Measurements from ENCODE around the gene MPZL2. TPM values are rescaled to one million over a fixed set of nuclear protein-coding genes. Genes with fewer than 3 reads are reported as not detected.

MPZL2 gene
- total and polyA plus RNA-seq, 10 of the 15 experiments (the other 5 are each of a cell fraction or from before 2014, with no cell fraction given), result 0.81 to 4.8 (median 3.1) TPM

GRCh38 chr11:118211006-118211405 is 53.1 kb downstream of the MPZL2 start:
- H3K4me3 ChIP-seq, result no peak overlapping the region
- RAD21 ChIA-PET (ENCODE audit: unreplicated experiment), result interaction anchor here (0.7 to 1.5 kb wide), 5 partner anchors 9 to 77 kb away, joined by 3 to 6 read pairs (median 3); partner anchors contain the start of gene JAML
- DNase-seq (ENCODE audit: low read depth, low spot score) (no peak), ATAC-seq (no peak), FAIRE-seq (no peak)
- in situ Hi-C loops (cut with MboI) (no loop called here), intact Hi-C loops (cut with micrococcal nuclease; ENCODE audit: unreplicated experiment) (no loop called here)
- CTCF ChIA-PET, result interaction anchor here (0.6 to 6.9 kb wide), 10 partner anchors 8 to 277 kb away, joined by 3 to 62 read pairs (median 6); partner anchors contain the start of gene JAML
- no peaks in the 10 kb centered on the region for H3K79me2 ChIP-seq (ENCODE audit: control insufficient read depth, insufficient read depth, low read length)
- no peak overlapping the region for H2AFZ ChIP-seq (ENCODE audit: control insufficient read depth, low read depth, low read length)
- no peaks in the 10 kb centered on the region; the same call in 2 of the 3 replicates for H3K9me3 ChIP-seq (replicated peaks; ENCODE audit: control insufficient read depth, insufficient read depth, low read length)
- WGBS (ENCODE audit: insufficient coverage, insufficient replicate concordance, low lambda C conversion rate, missing lambda C conversion rate), result 38% methylated on average over 6 of the region's 6 CpGs
- no peak overlapping the region for H3K27ac ChIP-seq (ENCODE audit: control insufficient read depth, insufficient read depth)
- H3K36me3 ChIP-seq (ENCODE audit: control insufficient read depth in 2 of 2, insufficient read depth in 2 of 2, low read length in 1 of 2), result no peaks in the 10 kb centered on the region
- no peaks in the 10 kb centered on the region for H4K20me1 ChIP-seq (ENCODE audit: control insufficient read depth, insufficient read depth)
- TF ChIP-seq HDAC2 (IDR thresholded peaks at IDR 0.05) (no peak), TBL1XR1 (IDR thresholded peaks at IDR 0.05; ENCODE audit: low read depth, low read length) (no peak), SREBF2 (IDR thresholded peaks at IDR 0.05; ENCODE audit: low read length) (no peak), ZNF207 (IDR thresholded peaks at IDR 0.05; ENCODE audit: borderline replicate concordance) (no peak), STAT1 (conservative IDR thresholded peaks at IDR 0.05) (no peak), PBX3 (IDR thresholded peaks at IDR 0.05; ENCODE audit: insufficient replicate concordance, low read depth, low read length) (no peak), POLR2A (IDR thresholded peaks at IDR 0.05; ENCODE audit: low read depth, low read length) (no peak), EP300 (IDR thresholded peaks at IDR 0.05; ENCODE audit: borderline replicate concordance in 1 of 2, control insufficient read depth in 1 of 2, low read depth in 2 of 2, low read length in 2 of 2) (no peak), CREM (IDR thresholded peaks at IDR 0.05; ENCODE audit: low read depth) (no peak)
- TF ChIP-seq, protein P1, sequence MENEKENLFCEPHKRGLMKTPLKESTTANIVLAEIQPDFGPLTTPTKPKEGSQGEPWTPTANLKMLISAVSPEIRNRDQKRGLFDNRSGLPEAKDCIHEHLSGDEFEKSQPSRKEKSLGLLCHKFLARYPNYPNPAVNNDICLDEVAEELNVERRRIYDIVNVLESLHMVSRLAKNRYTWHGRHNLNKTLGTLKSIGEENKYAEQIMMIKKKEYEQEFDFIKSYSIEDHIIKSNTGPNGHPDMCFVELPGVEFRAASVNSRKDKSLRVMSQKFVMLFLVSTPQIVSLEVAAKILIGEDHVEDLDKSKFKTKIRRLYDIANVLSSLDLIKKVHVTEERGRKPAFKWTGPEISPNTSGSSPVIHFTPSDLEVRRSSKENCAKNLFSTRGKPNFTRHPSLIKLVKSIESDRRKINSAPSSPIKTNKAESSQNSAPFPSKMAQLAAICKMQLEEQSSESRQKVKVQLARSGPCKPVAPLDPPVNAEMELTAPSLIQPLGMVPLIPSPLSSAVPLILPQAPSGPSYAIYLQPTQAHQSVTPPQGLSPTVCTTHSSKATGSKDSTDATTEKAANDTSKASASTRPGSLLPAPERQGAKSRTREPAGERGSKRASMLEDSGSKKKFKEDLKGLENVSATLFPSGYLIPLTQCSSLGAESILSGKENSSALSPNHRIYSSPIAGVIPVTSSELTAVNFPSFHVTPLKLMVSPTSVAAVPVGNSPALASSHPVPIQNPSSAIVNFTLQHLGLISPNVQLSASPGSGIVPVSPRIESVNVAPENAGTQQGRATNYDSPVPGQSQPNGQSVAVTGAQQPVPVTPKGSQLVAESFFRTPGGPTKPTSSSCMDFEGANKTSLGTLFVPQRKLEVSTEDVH (IDR thresholded peaks at IDR 0.05; ENCODE audit: low read depth, partially characterized antibody), result no peak
- TF ChIP-seq, protein P2, sequence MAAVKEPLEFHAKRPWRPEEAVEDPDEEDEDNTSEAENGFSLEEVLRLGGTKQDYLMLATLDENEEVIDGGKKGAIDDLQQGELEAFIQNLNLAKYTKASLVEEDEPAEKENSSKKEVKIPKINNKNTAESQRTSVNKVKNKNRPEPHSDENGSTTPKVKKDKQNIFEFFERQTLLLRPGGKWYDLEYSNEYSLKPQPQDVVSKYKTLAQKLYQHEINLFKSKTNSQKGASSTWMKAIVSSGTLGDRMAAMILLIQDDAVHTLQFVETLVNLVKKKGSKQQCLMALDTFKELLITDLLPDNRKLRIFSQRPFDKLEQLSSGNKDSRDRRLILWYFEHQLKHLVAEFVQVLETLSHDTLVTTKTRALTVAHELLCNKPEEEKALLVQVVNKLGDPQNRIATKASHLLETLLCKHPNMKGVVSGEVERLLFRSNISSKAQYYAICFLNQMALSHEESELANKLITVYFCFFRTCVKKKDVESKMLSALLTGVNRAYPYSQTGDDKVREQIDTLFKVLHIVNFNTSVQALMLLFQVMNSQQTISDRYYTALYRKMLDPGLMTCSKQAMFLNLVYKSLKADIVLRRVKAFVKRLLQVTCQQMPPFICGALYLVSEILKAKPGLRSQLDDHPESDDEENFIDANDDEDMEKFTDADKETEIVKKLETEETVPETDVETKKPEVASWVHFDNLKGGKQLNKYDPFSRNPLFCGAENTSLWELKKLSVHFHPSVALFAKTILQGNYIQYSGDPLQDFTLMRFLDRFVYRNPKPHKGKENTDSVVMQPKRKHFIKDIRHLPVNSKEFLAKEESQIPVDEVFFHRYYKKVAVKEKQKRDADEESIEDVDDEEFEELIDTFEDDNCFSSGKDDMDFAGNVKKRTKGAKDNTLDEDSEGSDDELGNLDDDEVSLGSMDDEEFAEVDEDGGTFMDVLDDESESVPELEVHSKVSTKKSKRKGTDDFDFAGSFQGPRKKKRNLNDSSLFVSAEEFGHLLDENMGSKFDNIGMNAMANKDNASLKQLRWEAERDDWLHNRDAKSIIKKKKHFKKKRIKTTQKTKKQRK (IDR thresholded peaks at IDR 0.05; ENCODE audit: low read depth, low read length), result no peak
- TF ChIP-seq, protein P3, sequence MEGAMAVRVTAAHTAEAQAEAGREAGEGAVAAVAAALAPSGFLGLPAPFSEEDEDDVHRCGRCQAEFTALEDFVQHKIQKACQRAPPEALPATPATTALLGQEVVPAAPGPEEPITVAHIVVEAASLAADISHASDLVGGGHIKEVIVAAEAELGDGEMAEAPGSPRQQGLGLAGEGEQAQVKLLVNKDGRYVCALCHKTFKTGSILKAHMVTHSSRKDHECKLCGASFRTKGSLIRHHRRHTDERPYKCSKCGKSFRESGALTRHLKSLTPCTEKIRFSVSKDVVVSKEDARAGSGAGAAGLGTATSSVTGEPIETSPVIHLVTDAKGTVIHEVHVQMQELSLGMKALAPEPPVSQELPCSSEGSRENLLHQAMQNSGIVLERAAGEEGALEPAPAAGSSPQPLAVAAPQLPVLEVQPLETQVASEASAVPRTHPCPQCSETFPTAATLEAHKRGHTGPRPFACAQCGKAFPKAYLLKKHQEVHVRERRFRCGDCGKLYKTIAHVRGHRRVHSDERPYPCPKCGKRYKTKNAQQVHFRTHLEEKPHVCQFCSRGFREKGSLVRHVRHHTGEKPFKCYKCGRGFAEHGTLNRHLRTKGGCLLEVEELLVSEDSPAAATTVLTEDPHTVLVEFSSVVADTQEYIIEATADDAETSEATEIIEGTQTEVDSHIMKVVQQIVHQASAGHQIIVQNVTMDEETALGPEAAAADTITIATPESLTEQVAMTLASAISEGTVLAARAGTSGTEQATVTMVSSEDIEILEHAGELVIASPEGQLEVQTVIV (IDR thresholded peaks at IDR 0.05; ENCODE audit: borderline replicate concordance, partially characterized antibody), result no peak
- SMC1A ChIA-PET (ENCODE audit: uncharacterized antibody, unreplicated experiment), result interaction anchor here (1.0 to 3.4 kb wide), 9 partner anchors 9 to 482 kb away, joined by 3 to 17 read pairs (median 3); no protein-coding TSS in a partner anchor
- POLR2A ChIA-PET, result interaction anchor here (0.6 to 1.7 kb wide), 2 partner anchors 35 to 41 kb away, joined by 3 to 4 read pairs; partner anchors contain the start of gene MPZL3
- H3K4me2 ChIP-seq (ENCODE audit: control insufficient read depth, insufficient read depth), result no peak overlapping the region
- H3K27me3 ChIP-seq (replicated peaks in 1 of 2; ENCODE audit: control insufficient read depth in 2 of 2, insufficient read depth in 2 of 2, low read length in 1 of 2), result no peaks in the 10 kb centered on the region
- H3K9ac ChIP-seq (ENCODE audit: control insufficient read depth, insufficient read depth, low read length), result no peak overlapping the region
- no TSS peak for BruUV-seq (replicated peaks)
- peaks cover 29% of the 10 kb centered on the region for H3K4me1 ChIP-seq (ENCODE audit: control insufficient read depth, insufficient read depth, low read length)

Data from GM12878 (cell line).